Natural killer cell (primary cell): ENCODE measurements around the gene FSHB. TPM values are rescaled to one million over a fixed set of nuclear protein-coding genes. Genes with fewer than 3 reads are reported as not detected.
A peak's percentile ranks its signal among the peaks of the same experiment; 100 is the strongest.

Experiments
- ATAC-seq, 3 donors: fragments of 150-1000 bp in 2 of 3; fragments of 200-7000 bp in 1 of 3; cut with Tn5 transposase; 1 replicate in 1 of 3; 2 replicates in 2 of 3; pipeline ENCODE4 v1.10.0; 2021; ENCODE audit warnings: mild to moderate bottlenecking in 2 of 3, moderate library complexity in 2 of 3
- DNase-seq, 2 donors: peaks; one replicate each; pipeline versions ENCODE4 v3.0.0 to v3.0.0-alpha.2; 2013 to 2021; ENCODE audit warnings: mixed read lengths in 1 of 2
- H3K27ac ChIP-seq: one replicate; pipeline ENCODE4 v1.5.1; 2013; ENCODE audit warnings: mild to moderate bottlenecking, low read length
- H3K27me3 ChIP-seq: one replicate; pipeline ENCODE4 v1.6.1; 2013; ENCODE audit warnings: low read length; ENCODE audit not compliant: control insufficient read depth, insufficient read depth
- H3K36me3 ChIP-seq: one replicate; pipeline ENCODE4 v1.6.1; 2013; ENCODE audit warnings: low read length; ENCODE audit not compliant: control insufficient read depth, insufficient read depth
- H3K4me1 ChIP-seq: one replicate; pipeline ENCODE4 v1.6.1; 2013; ENCODE audit warnings: low read length; ENCODE audit not compliant: control insufficient read depth, insufficient read depth
- H3K4me3 ChIP-seq: one replicate; pipeline ENCODE4 v1.5.1; 2013; ENCODE audit warnings: low read length
- H3K9me3 ChIP-seq: one replicate; pipeline ENCODE4 v1.6.1; 2013; ENCODE audit warnings: low read length; ENCODE audit not compliant: control insufficient read depth, insufficient read depth
- H3K27ac Mint-ChIP-seq, 2 donors: one replicate each; pipeline ENCODE4 v1.8.0; 2022; ENCODE audit warnings: mild to moderate bottlenecking in 2 of 2, mixed read lengths in 2 of 2, moderate library complexity in 1 of 2
- H3K27me3 Mint-ChIP-seq, 2 donors: one replicate each; pipeline ENCODE4 v1.8.0; 2022; ENCODE audit warnings: low read depth in 2 of 2, mixed read lengths in 2 of 2
- H3K36me3 Mint-ChIP-seq: one replicate; pipeline ENCODE4 v1.8.0; 2022; ENCODE audit warnings: mixed read lengths
- H3K4me1 Mint-ChIP-seq, 2 donors: one replicate each; pipeline ENCODE4 v1.8.0; 2022; ENCODE audit warnings: mixed read lengths in 2 of 2
- H3K4me3 Mint-ChIP-seq: one replicate; pipeline ENCODE4 v1.8.0; 2022; ENCODE audit warnings: mild to moderate bottlenecking, moderate library complexity, mixed read lengths
- H3K9me3 Mint-ChIP-seq, 2 donors: one replicate each; pipeline ENCODE4 v1.8.0; 2022; ENCODE audit warnings: mixed read lengths in 2 of 2
- WGBS: methylation state at CpG from one replicate; pipeline ENCODE4 v1.1.7; 2013; ENCODE audit warnings: missing lambda C conversion rate; ENCODE audit not compliant: insufficient coverage; 5-methylcytosine and 5-hydroxymethylcytosine counted together
- intact Hi-C: fragments of 100-400 bp; cut with micrococcal nuclease; formaldehyde crosslinking; loops from one replicate; pipeline ENCODE4 v1.14.2; 2022
- total RNA-seq, 4 donors: library from RNA; stranded (reverse); fragments of 120-200 nt in 1 of 4; gene quantifications; one replicate each; pipeline versions ENCODE4 v1.2.3 to v1.2.4, GENCODE V29; 2013 to 2022
- TF ChIP-seq, protein P1 (sequence below): fragments of 200-600 bp; IDR thresholded peaks from one replicate; pipeline ENCODE4 v1.8.0; 2022; ENCODE audit warnings: antibody characterized with exemption

FSHB gene
- not detected for total RNA-seq
- total RNA-seq (2013), result not detected

DNA sequence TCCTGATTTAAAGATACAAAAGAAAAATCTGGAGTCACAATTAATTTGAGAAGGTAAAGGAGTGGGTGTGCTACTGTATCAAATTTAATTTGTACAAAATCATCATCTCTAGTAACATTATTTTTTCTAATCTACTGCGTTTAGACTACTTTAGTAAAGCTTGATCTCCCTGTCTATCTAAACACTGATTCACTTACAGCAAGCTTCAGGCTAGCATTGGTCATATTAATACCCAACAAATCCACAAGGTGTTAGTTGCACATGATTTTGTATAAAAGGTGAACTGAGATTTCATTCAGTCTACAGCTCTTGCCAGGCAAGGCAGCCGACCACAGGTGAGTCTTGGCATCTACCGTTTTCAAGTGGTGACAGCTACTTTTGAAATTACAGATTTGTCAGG is at the start of gene FSHB:
FSHB (plus strand) TSS at position 301 of the 400 bp plus-strand sequence. CDS start 889 bp downstream, outside the sequence.
- ATAC-seq, result no peak
- no peak within 1 kb of the TSS for H3K4me3 ChIP-seq
- intact Hi-C loops, result no loop called here
- Mint-ChIP-seq H3K27me3 (peaks cover 9 to 20% of the 10 kb centered on the region in 2 donors), H3K4me3 (no peak within 1 kb of the TSS), H3K9me3 (no peaks in the 10 kb centered on the region), H3K4me1 (no peaks in the 10 kb centered on the region), H3K27ac (no peak within 1 kb of the TSS), H3K36me3 (no peaks in the 10 kb centered on the region)
- no peak within 1 kb of the TSS for H3K27ac ChIP-seq
- DNase-seq, result no peak
- H3K27me3 ChIP-seq, result no peaks in the 10 kb centered on the region
- WGBS, result 88% methylated on average over 3 of the region's 3 CpGs
- H3K9me3 ChIP-seq, result peaks cover 4% of the 10 kb centered on the region
- no peaks in the 10 kb centered on the region for H3K36me3 ChIP-seq
- TF ChIP-seq, protein P1, sequence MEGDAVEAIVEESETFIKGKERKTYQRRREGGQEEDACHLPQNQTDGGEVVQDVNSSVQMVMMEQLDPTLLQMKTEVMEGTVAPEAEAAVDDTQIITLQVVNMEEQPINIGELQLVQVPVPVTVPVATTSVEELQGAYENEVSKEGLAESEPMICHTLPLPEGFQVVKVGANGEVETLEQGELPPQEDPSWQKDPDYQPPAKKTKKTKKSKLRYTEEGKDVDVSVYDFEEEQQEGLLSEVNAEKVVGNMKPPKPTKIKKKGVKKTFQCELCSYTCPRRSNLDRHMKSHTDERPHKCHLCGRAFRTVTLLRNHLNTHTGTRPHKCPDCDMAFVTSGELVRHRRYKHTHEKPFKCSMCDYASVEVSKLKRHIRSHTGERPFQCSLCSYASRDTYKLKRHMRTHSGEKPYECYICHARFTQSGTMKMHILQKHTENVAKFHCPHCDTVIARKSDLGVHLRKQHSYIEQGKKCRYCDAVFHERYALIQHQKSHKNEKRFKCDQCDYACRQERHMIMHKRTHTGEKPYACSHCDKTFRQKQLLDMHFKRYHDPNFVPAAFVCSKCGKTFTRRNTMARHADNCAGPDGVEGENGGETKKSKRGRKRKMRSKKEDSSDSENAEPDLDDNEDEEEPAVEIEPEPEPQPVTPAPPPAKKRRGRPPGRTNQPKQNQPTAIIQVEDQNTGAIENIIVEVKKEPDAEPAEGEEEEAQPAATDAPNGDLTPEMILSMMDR, result no peak
- no peaks in the 10 kb centered on the region for H3K4me1 ChIP-seq

DNA sequence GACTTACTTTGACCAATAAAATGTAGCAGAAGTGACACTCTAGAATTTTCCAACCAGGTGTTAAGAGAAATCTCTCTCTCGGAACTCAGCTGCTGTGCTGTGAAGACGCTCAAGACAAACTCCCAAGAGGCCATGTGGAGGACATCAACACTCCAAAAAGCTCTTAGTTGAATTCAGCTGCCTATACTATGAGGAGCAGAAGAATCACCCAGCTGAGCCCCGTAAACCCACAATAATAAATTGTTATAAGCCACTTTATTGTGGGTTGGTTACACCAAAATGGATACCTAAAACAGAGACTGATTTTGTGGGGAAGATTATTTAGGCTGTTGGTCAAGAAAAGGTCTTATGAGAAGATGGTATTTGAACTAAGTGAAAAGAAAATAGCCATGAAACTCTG is 44.1 kb upstream of the FSHB start:
- Mint-ChIP-seq H3K27me3 (peaks cover 6 to 19% of the 10 kb centered on the region in 2 donors), H3K27ac (no peak overlapping the region), H3K4me3 (no peak overlapping the region), H3K9me3 (peaks cover 0 to 5% of the 10 kb centered on the region in 2 donors), H3K4me1 (no peaks in the 10 kb centered on the region), H3K36me3 (no peaks in the 10 kb centered on the region)
- TF ChIP-seq, protein P1, result no peak
- no peak overlapping the region for H3K27ac ChIP-seq
- ATAC-seq, result no peak
- 91% methylated on average over 2 of the region's 3 CpGs for WGBS
- H3K9me3 ChIP-seq, result no peaks in the 10 kb centered on the region
- intact Hi-C loops, result no loop called here
- H3K36me3 ChIP-seq, result no peaks in the 10 kb centered on the region
- no peak overlapping the region for H3K4me3 ChIP-seq
- H3K4me1 ChIP-seq, result no peaks in the 10 kb centered on the region
- no peak for DNase-seq
- H3K27me3 ChIP-seq, result no peaks in the 10 kb centered on the region

DNA sequence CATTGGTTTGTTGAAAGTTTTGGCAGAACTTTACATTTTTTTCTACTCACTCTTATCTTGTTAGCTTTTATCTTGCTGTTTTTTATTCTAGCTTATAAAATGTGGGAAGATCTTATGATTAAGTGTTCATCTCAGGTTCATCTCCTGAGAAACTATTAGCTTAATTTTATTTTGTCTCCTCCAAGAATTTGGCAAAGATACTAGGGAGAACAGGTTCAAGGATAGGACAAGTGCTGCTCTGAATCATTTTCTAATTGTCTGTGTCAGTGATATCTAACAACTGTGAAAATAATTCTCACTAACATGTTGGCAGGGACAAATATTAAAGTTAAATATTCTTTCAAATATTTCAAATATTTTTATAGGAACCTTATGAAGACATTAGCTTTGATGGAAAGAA is 38.2 kb upstream of the FSHB start:
- Histone ChIP-seq H3K4me3 (no peak overlapping the region), H3K4me1 (no peaks in the 10 kb centered on the region), H3K9me3 (no peaks in the 10 kb centered on the region), H3K27ac (no peak overlapping the region), H3K36me3 (no peaks in the 10 kb centered on the region), H3K27me3 (no peaks in the 10 kb centered on the region)
- Mint-ChIP-seq H3K27ac (no peak overlapping the region), H3K36me3 (no peaks in the 10 kb centered on the region), H3K4me1 (no peaks in the 10 kb centered on the region), H3K27me3 (peaks cover 6 to 16% of the 10 kb centered on the region in 2 donors), H3K4me3 (no peak overlapping the region), H3K9me3 (no peaks in the 10 kb centered on the region)
- TF ChIP-seq, protein P1, result no peak
- intact Hi-C loops, result no loop called here
- ATAC-seq, result no peak
- DNase-seq, result no peak

DNA sequence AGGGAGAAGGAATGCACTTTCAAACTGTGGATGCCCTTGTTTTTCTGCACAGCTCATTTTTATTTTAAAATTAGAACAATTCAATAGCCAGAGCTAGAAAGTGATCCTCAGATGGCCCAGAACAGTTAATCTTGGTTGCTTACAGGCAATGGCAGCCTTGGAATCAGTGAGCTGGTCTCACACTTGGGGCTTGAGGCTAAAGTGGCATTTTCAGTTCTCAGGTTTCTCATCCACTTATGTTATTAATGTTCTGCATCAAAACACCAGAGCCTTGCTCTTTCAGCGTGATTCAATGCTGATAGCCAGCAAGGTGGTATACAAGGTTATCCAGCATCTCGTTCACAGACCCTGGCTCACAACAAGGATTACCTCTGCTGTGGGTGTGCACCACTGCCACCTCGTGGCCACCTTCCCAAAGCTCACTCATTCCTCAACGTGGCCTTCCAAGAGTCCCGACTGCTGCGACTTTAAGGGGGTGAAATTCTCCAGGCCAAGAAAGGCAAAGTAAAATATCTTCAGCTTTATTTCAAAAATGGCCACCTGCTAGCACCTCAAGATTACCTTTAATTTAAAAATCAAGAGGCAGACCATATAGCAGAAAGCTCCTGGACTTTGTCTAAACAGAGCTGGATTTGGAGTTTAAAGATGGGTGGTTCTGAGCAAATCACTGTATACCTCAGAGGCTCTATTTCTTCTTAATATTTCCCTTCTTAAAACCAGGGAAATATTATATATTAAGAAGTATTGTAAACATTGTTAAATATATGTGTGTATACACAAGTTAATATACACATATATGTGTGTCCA is 34.2 kb upstream of the FSHB start:
- H3K4me1 ChIP-seq, result no peaks in the 10 kb centered on the region
- ATAC-seq, result peak; percentile 53 to 94 (median 59)
- Mint-ChIP-seq H3K4me1 (no peaks in the 10 kb centered on the region), H3K36me3 (no peaks in the 10 kb centered on the region), H3K9me3 (no peaks in the 10 kb centered on the region), H3K27me3 (peaks cover 3 to 6% of the 10 kb centered on the region in 2 donors), H3K4me3 (no peak overlapping the region), H3K27ac (no peak overlapping the region)
- 19% methylated on average over 6 of the region's 6 CpGs for WGBS
- H3K27ac ChIP-seq, result no peak overlapping the region
- no peaks in the 10 kb centered on the region for H3K9me3 ChIP-seq
- intact Hi-C loops, result no loop called here
- TF ChIP-seq, protein P1, result peak; percentile 67
- no peaks in the 10 kb centered on the region for H3K27me3 ChIP-seq
- no peaks in the 10 kb centered on the region for H3K36me3 ChIP-seq
- DNase-seq, result peak; percentile 21 to 46
- no peak overlapping the region for H3K4me3 ChIP-seq
